K562 (cell line): ENCODE results near the gene ZCWPW1. TPM values are rescaled to one million over a fixed set of nuclear protein-coding genes. Genes with fewer than 3 reads are reported as not detected.
A peak's percentile ranks its signal among the peaks of the same experiment; 100 is the strongest.

Experiments
- KLF13 ChIP-seq: fragments of 450-650 bp; IDR thresholded peaks from 2 replicates; pipeline ENCODE4 v1.6.1; 2016; ENCODE audit warnings: missing genetic modification characterization, low read depth, mild to moderate bottlenecking, missing compliant biosample characterization, moderate library complexity, borderline replicate concordance
- POLR2G ChIP-seq: fragments of 200-400 bp; formaldehyde crosslinking; IDR thresholded peaks from 2 replicates; pipeline ENCODE4 v1.6.1; 2017; ENCODE audit warnings: low read depth, mild to moderate bottlenecking, antibody characterized with exemption, low read length, moderate library complexity
- polyA plus RNA-seq, 8 experiments: library from polyadenylated mRNA; depleted of rRNA in 4 of 8; stranded (reverse) in 5 of 8; unstranded in 3 of 8; fragments of >200 nt; fragmentation: Nextera tagmentation in 2 of 8; fragmentation: Illumina TruSeq in 1 of 8; extraction: Ambion mirVana in 2 of 8; extraction: Trizol in 1 of 8; gene quantifications; 2 replicates each; pipeline versions ENCODE4 v1.2.1 to v1.2.3, GENCODE V29; 2011 to 2014; ENCODE audit warnings: inconsistent platforms in 1 of 8, missing spikeins in 1 of 8
- total RNA-seq, 7 experiments: library from RNA; depleted of rRNA in 6 of 7; stranded (reverse); fragments of >200 nt in 6 of 7; fragmentation: Illumina TruSeq in 2 of 7; extraction: Trizol in 2 of 7; gene quantifications; 2 replicates each; pipeline versions ENCODE4 v1.2.1 to v1.2.3, GENCODE V29; 2011 to 2021; ENCODE audit warnings: low replicate concordance in 1 of 7
- TF ChIP-seq, protein P1 (sequence below), 2 experiments: IDR thresholded peaks in 1 of 2; conservative IDR thresholded peaks in 1 of 2; 2 replicates each; pipeline ENCODE4 v1.6.1; 2016; ENCODE audit warnings: low read depth in 2 of 2, mild to moderate bottlenecking in 1 of 2, missing compliant biosample characterization in 1 of 2, missing genetic modification characterization in 1 of 2, moderate library complexity in 1 of 2

The ZCWPW1 gene
- total and polyA plus RNA-seq, 9 of the 15 experiments (the other 6 are each of a cell fraction or from before 2014, with no cell fraction given), result 0.18 to 1.7 (median 1.2) TPM

DNA sequence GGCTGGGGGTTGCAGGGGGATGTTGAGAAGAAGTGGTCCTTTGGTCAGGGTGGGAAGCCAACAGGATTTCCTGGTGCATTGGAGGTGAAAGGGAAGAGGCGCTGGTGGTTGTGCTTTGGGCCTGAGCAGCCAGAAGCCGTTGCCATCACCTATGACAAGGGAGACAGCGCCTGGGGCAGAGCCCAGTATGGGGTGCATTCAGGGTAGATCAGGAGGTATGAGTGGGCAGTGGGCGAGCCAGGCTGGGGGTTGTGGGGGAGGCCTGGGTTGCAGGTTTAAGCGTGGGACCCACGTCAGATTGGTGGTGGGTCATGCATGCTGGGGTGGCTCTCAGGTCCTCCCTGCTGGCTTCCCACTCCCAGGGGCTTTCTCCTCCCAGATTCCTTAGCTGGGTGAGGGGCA is 76.8 kb downstream of the ZCWPW1 start (continued):
- TF ChIP-seq POLR2G (peak; percentile 66), KLF13 (tag) (no peak)
- TF ChIP-seq, protein P1, sequence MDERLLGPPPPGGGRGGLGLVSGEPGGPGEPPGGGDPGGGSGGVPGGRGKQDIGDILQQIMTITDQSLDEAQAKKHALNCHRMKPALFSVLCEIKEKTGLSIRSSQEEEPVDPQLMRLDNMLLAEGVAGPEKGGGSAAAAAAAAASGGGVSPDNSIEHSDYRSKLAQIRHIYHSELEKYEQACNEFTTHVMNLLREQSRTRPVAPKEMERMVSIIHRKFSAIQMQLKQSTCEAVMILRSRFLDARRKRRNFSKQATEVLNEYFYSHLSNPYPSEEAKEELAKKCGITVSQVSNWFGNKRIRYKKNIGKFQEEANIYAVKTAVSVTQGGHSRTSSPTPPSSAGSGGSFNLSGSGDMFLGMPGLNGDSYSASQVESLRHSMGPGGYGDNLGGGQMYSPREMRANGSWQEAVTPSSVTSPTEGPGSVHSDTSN (CRISPR knock-in tag; IDR thresholded peaks at IDR 0.05; ENCODE audit: low read depth), result no peak
- TF ChIP-seq, protein P1 (tag; conservative IDR thresholded peaks at IDR 0.05; ENCODE audit: low read depth), result no peak

Other genes starting within 250 kb of the ZCWPW1 start
Only the 7 nearest of the 18 such genes appear.
- gene PILRB, start 70.6 kb downstream of the ZCWPW1 start, total RNA-seq (2014; rRNA removed), result 37.0 and 37.7 TPM in 2 replicates
- gene PILRB, start 70.6 kb downstream of the ZCWPW1 start, total RNA-seq (2014; rRNA removed; fragmentation: Illumina TruSeq; extraction: Trizol), result 14.4 and 25.4 TPM in 2 replicates
- 30.7 and 32.3 TPM in 2 replicates for gene PILRB, start 70.6 kb downstream of the ZCWPW1 start, total RNA-seq (2015; rRNA removed; fragmentation: Illumina TruSeq; extraction: Trizol)
- 39.0 and 45.3 TPM in 2 replicates for gene PILRB, start 70.6 kb downstream of the ZCWPW1 start, total RNA-seq (2021)
- gene PILRB, start 70.6 kb downstream of the ZCWPW1 start, polyA plus RNA-seq (2011; rRNA removed), result 39.2 and 56.1 TPM in 2 replicates
- gene PILRB, start 70.6 kb downstream of the ZCWPW1 start, polyA plus RNA-seq (2014; fragmentation: Illumina TruSeq; extraction: Trizol), result 49.9 and 56.7 TPM in 2 replicates
- gene PILRB, start 70.6 kb downstream of the ZCWPW1 start, polyA plus RNA-seq (2014; fragmentation: Nextera tagmentation; extraction: Ambion mirVana), result 1 to 10 TPM; 6.2 to 7.1 TPM
- gene PILRB, start 70.6 kb downstream of the ZCWPW1 start, polyA plus RNA-seq (2014; rRNA removed), result 94.6 and 99.3 TPM in 2 replicates
- 0.23 and 0.41 TPM in 2 replicates for gene PILRA, start 55.2 kb downstream of the ZCWPW1 start, total RNA-seq (2014; rRNA removed)
- gene PILRA, start 55.2 kb downstream of the ZCWPW1 start, total RNA-seq (2014; rRNA removed; fragmentation: Illumina TruSeq; extraction: Trizol), result 0.32 and 0.47 TPM in 2 replicates
- gene PILRA, start 55.2 kb downstream of the ZCWPW1 start, total RNA-seq (2015; rRNA removed; fragmentation: Illumina TruSeq; extraction: Trizol), result 0.34 and 0.65 TPM in 2 replicates
- gene PILRA, start 55.2 kb downstream of the ZCWPW1 start, total RNA-seq (2021), result 0.83 and 0.95 TPM in 2 replicates
- gene PILRA, start 55.2 kb downstream of the ZCWPW1 start, polyA plus RNA-seq (2011; rRNA removed), result 1.8 and 3.1 TPM in 2 replicates
- gene PILRA, start 55.2 kb downstream of the ZCWPW1 start, polyA plus RNA-seq (2014; fragmentation: Illumina TruSeq; extraction: Trizol), result 0.73 and 0.93 TPM in 2 replicates
- under 1 TPM; 0.13 to 0.21 TPM for gene PILRA, start 55.2 kb downstream of the ZCWPW1 start, polyA plus RNA-seq (2014; fragmentation: Nextera tagmentation; extraction: Ambion mirVana)
- gene PILRA, start 55.2 kb downstream of the ZCWPW1 start, polyA plus RNA-seq (2014; rRNA removed), result 0.62 and 1.6 TPM in 2 replicates
- 50.6 and 65.4 TPM in 2 replicates for gene MEPCE, start 1.1 kb upstream of the ZCWPW1 start, total RNA-seq (2014; rRNA removed)
- gene MEPCE, start 1.1 kb upstream of the ZCWPW1 start, total RNA-seq (2014; rRNA removed; fragmentation: Illumina TruSeq; extraction: Trizol), result 24.9 and 29.5 TPM in 2 replicates
- 60.3 and 60.4 TPM in 2 replicates for gene MEPCE, start 1.1 kb upstream of the ZCWPW1 start, total RNA-seq (2015; rRNA removed; fragmentation: Illumina TruSeq; extraction: Trizol)
- gene MEPCE, start 1.1 kb upstream of the ZCWPW1 start, total RNA-seq (2021), result 72.8 and 76.3 TPM in 2 replicates
- 16.1 and 16.7 TPM in 2 replicates for gene MEPCE, start 1.1 kb upstream of the ZCWPW1 start, polyA plus RNA-seq (2011; rRNA removed)
- 66.5 and 77.3 TPM in 2 replicates for gene MEPCE, start 1.1 kb upstream of the ZCWPW1 start, polyA plus RNA-seq (2014; fragmentation: Illumina TruSeq; extraction: Trizol)
- gene MEPCE, start 1.1 kb upstream of the ZCWPW1 start, polyA plus RNA-seq (2014; fragmentation: Nextera tagmentation; extraction: Ambion mirVana), result 10 to 100 TPM; 10.9 to 13.7 TPM
- 42.7 and 44.1 TPM in 2 replicates for gene MEPCE, start 1.1 kb upstream of the ZCWPW1 start, polyA plus RNA-seq (2014; rRNA removed)
- 127 and 152 TPM in 2 replicates for gene PPP1R35, start 7.8 kb upstream of the ZCWPW1 start, total RNA-seq (2014; rRNA removed)
- gene PPP1R35, start 7.8 kb upstream of the ZCWPW1 start, total RNA-seq (2014; rRNA removed; fragmentation: Illumina TruSeq; extraction: Trizol), result 18.9 and 25.9 TPM in 2 replicates
- 44.9 and 47.9 TPM in 2 replicates for gene PPP1R35, start 7.8 kb upstream of the ZCWPW1 start, total RNA-seq (2015; rRNA removed; fragmentation: Illumina TruSeq; extraction: Trizol)
- 124 and 135 TPM in 2 replicates for gene PPP1R35, start 7.8 kb upstream of the ZCWPW1 start, total RNA-seq (2021)
- 28.2 and 31.7 TPM in 2 replicates for gene PPP1R35, start 7.8 kb upstream of the ZCWPW1 start, polyA plus RNA-seq (2011; rRNA removed)
- gene PPP1R35, start 7.8 kb upstream of the ZCWPW1 start, polyA plus RNA-seq (2014; fragmentation: Illumina TruSeq; extraction: Trizol), result 19.4 and 33.7 TPM in 2 replicates
- gene PPP1R35, start 7.8 kb upstream of the ZCWPW1 start, polyA plus RNA-seq (2014; fragmentation: Nextera tagmentation; extraction: Ambion mirVana), result 1 to 10 TPM; 2.9 to 5.9 TPM
- 153 and 185 TPM in 2 replicates for gene PPP1R35, start 7.8 kb upstream of the ZCWPW1 start, polyA plus RNA-seq (2014; rRNA removed)
- gene SPACDR, start 35.6 kb upstream of the ZCWPW1 start, total RNA-seq (2014; rRNA removed), result 0.14 and 0.29 TPM in 2 replicates
- not detected in 2 replicates for gene SPACDR, start 35.6 kb upstream of the ZCWPW1 start, total RNA-seq (2014; rRNA removed; fragmentation: Illumina TruSeq; extraction: Trizol)
- gene SPACDR, start 35.6 kb upstream of the ZCWPW1 start, total RNA-seq (2015; rRNA removed; fragmentation: Illumina TruSeq; extraction: Trizol), result 0.29 and 0.41 TPM in 2 replicates
- 0.55 and 1.2 TPM in 2 replicates for gene SPACDR, start 35.6 kb upstream of the ZCWPW1 start, total RNA-seq (2021)
- 0.18 and 0.20 TPM in 2 replicates for gene SPACDR, start 35.6 kb upstream of the ZCWPW1 start, polyA plus RNA-seq (2011; rRNA removed)
- gene SPACDR, start 35.6 kb upstream of the ZCWPW1 start, polyA plus RNA-seq (2014; fragmentation: Illumina TruSeq; extraction: Trizol), result 0.13 and 0.24 TPM in 2 replicates
- gene SPACDR, start 35.6 kb upstream of the ZCWPW1 start, polyA plus RNA-seq (2014; fragmentation: Nextera tagmentation; extraction: Ambion mirVana), result under 1 TPM; 0.07 to 0.11 TPM
- gene SPACDR, start 35.6 kb upstream of the ZCWPW1 start, polyA plus RNA-seq (2014; rRNA removed), result 0.12 and 0.15 TPM in 2 replicates
- gene TSC22D4, start 50.5 kb upstream of the ZCWPW1 start, total RNA-seq (2014; rRNA removed), result 77.6 and 102 TPM in 2 replicates
- gene TSC22D4, start 50.5 kb upstream of the ZCWPW1 start, total RNA-seq (2014; rRNA removed; fragmentation: Illumina TruSeq; extraction: Trizol), result 10.1 and 13.1 TPM in 2 replicates
- gene TSC22D4, start 50.5 kb upstream of the ZCWPW1 start, total RNA-seq (2015; rRNA removed; fragmentation: Illumina TruSeq; extraction: Trizol), result 31.3 and 33.9 TPM in 2 replicates
- 102 and 107 TPM in 2 replicates for gene TSC22D4, start 50.5 kb upstream of the ZCWPW1 start, total RNA-seq (2021)
- gene TSC22D4, start 50.5 kb upstream of the ZCWPW1 start, polyA plus RNA-seq (2011; rRNA removed), result 14.2 and 18.8 TPM in 2 replicates
- gene TSC22D4, start 50.5 kb upstream of the ZCWPW1 start, polyA plus RNA-seq (2014; fragmentation: Illumina TruSeq; extraction: Trizol), result 28.7 and 51.7 TPM in 2 replicates
- under 1 TPM; 0.37 to 0.92 TPM for gene TSC22D4, start 50.5 kb upstream of the ZCWPW1 start, polyA plus RNA-seq (2014; fragmentation: Nextera tagmentation; extraction: Ambion mirVana)
- gene TSC22D4, start 50.5 kb upstream of the ZCWPW1 start, polyA plus RNA-seq (2014; rRNA removed), result 57.9 and 61.0 TPM in 2 replicates
- gene NYAP1, start 55.2 kb upstream of the ZCWPW1 start, total RNA-seq (2014; rRNA removed), result 0.32 and 0.98 TPM in 2 replicates
- gene NYAP1, start 55.2 kb upstream of the ZCWPW1 start, total RNA-seq (2014; rRNA removed; fragmentation: Illumina TruSeq; extraction: Trizol), result 0.11 and 0.13 TPM in 2 replicates
- gene NYAP1, start 55.2 kb upstream of the ZCWPW1 start, total RNA-seq (2015; rRNA removed; fragmentation: Illumina TruSeq; extraction: Trizol), result 0.15 and 0.22 TPM in 2 replicates
- 0.82 and 0.87 TPM in 2 replicates for gene NYAP1, start 55.2 kb upstream of the ZCWPW1 start, total RNA-seq (2021)
- gene NYAP1, start 55.2 kb upstream of the ZCWPW1 start, polyA plus RNA-seq (2011; rRNA removed), result 0.09 and 0.13 TPM in 2 replicates
- gene NYAP1, start 55.2 kb upstream of the ZCWPW1 start, polyA plus RNA-seq (2014; fragmentation: Illumina TruSeq; extraction: Trizol), result 0.13 and 0.17 TPM in 2 replicates
- not detected for gene NYAP1, start 55.2 kb upstream of the ZCWPW1 start, polyA plus RNA-seq (2014; fragmentation: Nextera tagmentation; extraction: Ambion mirVana)
- 0.88 and 1.0 TPM in 2 replicates for gene NYAP1, start 55.2 kb upstream of the ZCWPW1 start, polyA plus RNA-seq (2014; rRNA removed)